GM23338 (cell line): ENCODE measurements around the gene GPAT2. TPM values are rescaled to one million over a fixed set of nuclear protein-coding genes. Genes with fewer than 3 reads are reported as not detected.
"Not testable (repeated sequence)": the region's sequence is repeated elsewhere in the genome, so short reads cannot be mapped to it uniquely, and the experiment has no call there.

ENCODE experiments used
- ATAC-seq: fragments of 200-7000 bp; cut with Tn5 transposase; 3 replicates; pipeline ENCODE4 v1.9.1; 2020
- DNase-seq: peaks from one replicate; pipeline ENCODE4 v3.0.0-alpha.2; 2015; ENCODE audit warnings: low spot score
- H2AFZ ChIP-seq: fragments of 200-600 bp; sonication (generic); 2 replicates; pipeline ENCODE4 v1.8.0; 2016; ENCODE audit warnings: antibody characterized with exemption, mild to moderate bottlenecking, moderate library complexity
- H3F3A ChIP-seq: fragments of 200-600 bp; sonication (generic); replicated peaks from 2 replicates; pipeline ENCODE4 v1.8.0; 2017; ENCODE audit warnings: antibody characterized with exemption, mixed run types, low read depth
- H3K27ac ChIP-seq: fragments of 200-600 bp; sonication (generic); 2 replicates; pipeline ENCODE4 v1.6.1; 2016; ENCODE audit warnings: low read depth
- H3K27me3 ChIP-seq: fragments of 200-600 bp; sonication (generic); 2 replicates; pipeline ENCODE4 v1.8.0; 2016; ENCODE audit warnings: mild to moderate bottlenecking, mixed run types, moderate library complexity; ENCODE audit not compliant: insufficient read depth
- H3K36me3 ChIP-seq: fragments of 200-600 bp; sonication (generic); 2 replicates; pipeline ENCODE4 v1.8.0; 2016; ENCODE audit warnings: mild to moderate bottlenecking; ENCODE audit not compliant: insufficient read depth
- H3K4me1 ChIP-seq: fragments of 200-600 bp; sonication (generic); 2 replicates; pipeline ENCODE4 v1.8.0; 2016; ENCODE audit warnings: mild to moderate bottlenecking, moderate library complexity; ENCODE audit not compliant: insufficient read depth
- H3K4me2 ChIP-seq: fragments of 200-600 bp; sonication (generic); 2 replicates; pipeline ENCODE4 v1.7.1; 2017; ENCODE audit warnings: mixed run types
- H3K4me3 ChIP-seq: fragments of 200-600 bp; sonication (generic); 2 replicates; pipeline ENCODE4 v1.6.1; 2016; ENCODE audit warnings: mixed run types
- H3K79me2 ChIP-seq: fragments of 200-600 bp; sonication (generic); replicated peaks from 2 replicates; pipeline ENCODE4 v1.8.0; 2017; ENCODE audit warnings: mild to moderate bottlenecking; ENCODE audit not compliant: insufficient read depth
- H3K9me2 ChIP-seq: fragments of 200-600 bp; sonication (generic); 2 replicates; pipeline ENCODE4 v1.8.0; 2017; ENCODE audit not compliant: insufficient read depth
- H4K20me1 ChIP-seq: fragments of 200-600 bp; sonication (generic); replicated peaks from 2 replicates; pipeline ENCODE4 v1.8.0; 2017; ENCODE audit warnings: mild to moderate bottlenecking; ENCODE audit not compliant: insufficient read depth
- H3K27ac Mint-ChIP-seq: 2 replicates; pipeline ENCODE4 v1.8.0; 2020; ENCODE audit warnings: inconsistent platforms, mild to moderate bottlenecking, moderate library complexity, mixed read lengths
- H3K27me3 Mint-ChIP-seq: 3 replicates; pipeline ENCODE4 v1.8.0; 2022; ENCODE audit warnings: low read depth, mild to moderate bottlenecking, moderate library complexity, mixed read lengths, inconsistent platforms; ENCODE audit not compliant: insufficient read depth, poor library complexity
- H3K36me3 Mint-ChIP-seq: 3 replicates; pipeline ENCODE4 v1.8.0; 2021; ENCODE audit warnings: low read depth, mild to moderate bottlenecking, inconsistent platforms, moderate library complexity, mixed read lengths
- H3K4me1 Mint-ChIP-seq: 3 replicates; pipeline ENCODE4 v1.8.0; 2020; ENCODE audit warnings: mild to moderate bottlenecking, inconsistent platforms, mixed read lengths
- H3K4me3 Mint-ChIP-seq: 3 replicates; pipeline ENCODE4 v1.8.0; 2021; ENCODE audit warnings: moderate library complexity, mild to moderate bottlenecking, inconsistent platforms, mixed read lengths
- H3K9me3 Mint-ChIP-seq: 3 replicates; pipeline ENCODE4 v1.8.0; 2020; ENCODE audit warnings: moderate library complexity, mild to moderate bottlenecking, inconsistent platforms, mixed read lengths
- CTCF ChIP-seq, 2 experiments: fragments of 200-600 bp in 1 of 2; sonication (generic) in 1 of 2; conservative IDR thresholded peaks; 2 replicates each; pipeline versions ENCODE4 v1.5.1 to v1.6.1; 2016 to 2017; ENCODE audit warnings: antibody characterized with exemption in 2 of 2, low read depth in 2 of 2, mild to moderate bottlenecking in 2 of 2, moderate library complexity in 1 of 2
- polyA plus RNA-seq: library from polyadenylated mRNA; unstranded; fragments of >200 nt; fragmentation: Nextera tagmentation; extraction: Ambion mirVana; gene quantifications from 2 replicates; pipeline ENCODE4 v1.2.1, GENCODE V29; 2016
- total RNA-seq: library from RNA; depleted of rRNA; stranded (reverse); fragments of >200 nt; shearing (Covaris generic); gene quantifications from 2 replicates; pipeline ENCODE4 v1.2.3, GENCODE V29; 2014

The GPAT2 gene
- total and polyA plus RNA-seq, 2 experiments from 2014 or later, result 1.6 to 2.2 TPM

- not testable (repeated sequence) for H3K9me2 ChIP-seq, H3K4me3 Mint-ChIP-seq, H3K27ac ChIP-seq, H3K27me3 ChIP-seq, H2AFZ ChIP-seq, H3K27ac Mint-ChIP-seq, H3K79me2 ChIP-seq, H3K4me2 ChIP-seq, DNase-seq, H3K27me3 Mint-ChIP-seq, H3K36me3 ChIP-seq, H3K4me1 Mint-ChIP-seq, H3F3A ChIP-seq, H3K9me3 Mint-ChIP-seq, ATAC-seq, H3K4me1 ChIP-seq, H3K36me3 Mint-ChIP-seq, H4K20me1 ChIP-seq, H3K4me3 ChIP-seq
Measured at GRCh38 chr2:96064047-96064675, 29.4 kb upstream of the GPAT2 start.

- H3K9me2 ChIP-seq, H3K4me1 Mint-ChIP-seq, H3K27ac ChIP-seq, H3K27ac Mint-ChIP-seq, H3K4me2 ChIP-seq, H3K27me3 ChIP-seq, H2AFZ ChIP-seq, H3K36me3 Mint-ChIP-seq, H3K9me3 Mint-ChIP-seq, DNase-seq, H3K4me1 ChIP-seq, H3K4me3 Mint-ChIP-seq, H3F3A ChIP-seq, H3K27me3 Mint-ChIP-seq, H3K4me3 ChIP-seq, H3K36me3 ChIP-seq, H3K79me2 ChIP-seq, H4K20me1 ChIP-seq: not testable (repeated sequence)
- peak in 1 of 2 experiments; percentile 38; a peak in 3 of 4 replicates for TF ChIP-seq CTCF (conservative IDR thresholded peaks at IDR 0.05; ENCODE audit: low read depth in 2 of 2)
- peak; percentile 36 for ATAC-seq
Measured at GRCh38 chr2:96063116-96063899, 28.6 kb upstream of the GPAT2 start.

- not testable (repeated sequence) for H3K9me3 Mint-ChIP-seq, H3K4me3 ChIP-seq, H3K27me3 Mint-ChIP-seq, H3K4me1 Mint-ChIP-seq, H4K20me1 ChIP-seq, DNase-seq, H3K27me3 ChIP-seq, H3K4me2 ChIP-seq, H3F3A ChIP-seq, H3K79me2 ChIP-seq, H3K4me3 Mint-ChIP-seq, H3K9me2 ChIP-seq, H2AFZ ChIP-seq, H3K36me3 Mint-ChIP-seq, H3K36me3 ChIP-seq, H3K27ac Mint-ChIP-seq, ATAC-seq, H3K4me1 ChIP-seq, H3K27ac ChIP-seq
Measured at GRCh38 chr2:96062483-96062882, 27.8 kb upstream of the GPAT2 start.

GRCh38 chr2:96061901-96062300 lies 27.2 kb upstream of the GPAT2 start:
- H3K27me3 ChIP-seq, H4K20me1 ChIP-seq, DNase-seq, H2AFZ ChIP-seq, H3K4me1 ChIP-seq, H3K36me3 ChIP-seq, H3K4me2 ChIP-seq, H3K9me3 Mint-ChIP-seq, H3K27ac Mint-ChIP-seq, H3K27ac ChIP-seq, H3K36me3 Mint-ChIP-seq, H3K27me3 Mint-ChIP-seq, H3K9me2 ChIP-seq, ATAC-seq, H3K4me3 Mint-ChIP-seq, H3K79me2 ChIP-seq, H3K4me3 ChIP-seq, H3F3A ChIP-seq, H3K4me1 Mint-ChIP-seq: not testable (repeated sequence)

- H3K9me2 ChIP-seq, H3F3A ChIP-seq, H4K20me1 ChIP-seq, H2AFZ ChIP-seq, H3K27ac ChIP-seq, H3K36me3 ChIP-seq, H3K36me3 Mint-ChIP-seq, H3K4me1 ChIP-seq, H3K4me3 ChIP-seq, H3K4me1 Mint-ChIP-seq, H3K27me3 ChIP-seq, H3K27ac Mint-ChIP-seq, DNase-seq, H3K79me2 ChIP-seq, H3K4me2 ChIP-seq, H3K27me3 Mint-ChIP-seq, H3K4me3 Mint-ChIP-seq, ATAC-seq, H3K9me3 Mint-ChIP-seq: not testable (repeated sequence)
Measured at GRCh38 chr2:96061197-96061817, 26.6 kb upstream of the GPAT2 start.

- not testable (repeated sequence) for H2AFZ ChIP-seq, H3K4me2 ChIP-seq, H3K27me3 Mint-ChIP-seq, H3K27ac Mint-ChIP-seq, H3K27me3 ChIP-seq, H3K4me1 Mint-ChIP-seq, H3K27ac ChIP-seq, H3K9me2 ChIP-seq, H3K4me3 Mint-ChIP-seq, H3F3A ChIP-seq, H3K36me3 ChIP-seq, H3K79me2 ChIP-seq, H3K4me1 ChIP-seq, H3K9me3 Mint-ChIP-seq, H3K4me3 ChIP-seq, H3K36me3 Mint-ChIP-seq, H4K20me1 ChIP-seq
- DNase-seq (peak; percentile 21), ATAC-seq (peak; percentile 64)
Measured at GRCh38 chr2:96060325-96060724, 25.6 kb upstream of the GPAT2 start.
